Endodermal cell (in vitro differentiated cells): Measurements from ENCODE around the gene TEP1. TPM values are rescaled to one million over a fixed set of nuclear protein-coding genes. Genes with fewer than 3 reads are reported as not detected.
A peak's percentile ranks its signal among the peaks of the same experiment; 100 is the strongest.

ENCODE experiments used
- DNase-seq: peaks from one replicate; pipeline ENCODE4 v3.0.0-alpha.2; 2017
- H3K27ac ChIP-seq: 2 replicates; pipeline ENCODE4 v1.5.1; 2013; ENCODE audit warnings: mild to moderate bottlenecking, low read depth, low read length, moderate library complexity
- H3K27me3 ChIP-seq: 2 replicates; pipeline ENCODE4 v1.6.1; 2013; ENCODE audit warnings: mild to moderate bottlenecking, low read length, moderate library complexity; ENCODE audit not compliant: insufficient read depth, control insufficient read depth, poor library complexity, severe bottlenecking
- H3K36me3 ChIP-seq: 2 replicates; pipeline ENCODE4 v1.7.0; 2013; ENCODE audit warnings: mild to moderate bottlenecking, low read length, moderate library complexity; ENCODE audit not compliant: control insufficient read depth, insufficient read depth
- H3K4me1 ChIP-seq: one replicate; pipeline ENCODE4 v1.7.0; 2013; ENCODE audit warnings: low read length; ENCODE audit not compliant: control insufficient read depth, insufficient read depth
- H3K4me3 ChIP-seq: 2 replicates; pipeline ENCODE4 v1.5.1; 2013; ENCODE audit warnings: mild to moderate bottlenecking, low read length, moderate library complexity
- H3K9ac ChIP-seq: 2 replicates; pipeline ENCODE4 v1.6.1; 2013; ENCODE audit warnings: mild to moderate bottlenecking, low read length, moderate library complexity; ENCODE audit not compliant: poor library complexity, severe bottlenecking; ENCODE audit errors: extremely low read depth
- H3K9me3 ChIP-seq: 2 replicates; pipeline ENCODE4 v1.6.1; 2013; ENCODE audit warnings: mild to moderate bottlenecking, low read length, moderate library complexity; ENCODE audit not compliant: control insufficient read depth
- H3K27ac Mint-ChIP-seq: 2 replicates; pipeline ENCODE4 v1.8.0; 2020; ENCODE audit warnings: mixed read lengths
- H3K27me3 Mint-ChIP-seq: 2 replicates; pipeline ENCODE4 v1.8.0; 2021; ENCODE audit warnings: mild to moderate bottlenecking, mixed read lengths; ENCODE audit not compliant: insufficient read depth
- H3K36me3 Mint-ChIP-seq: 2 replicates; pipeline ENCODE4 v1.8.0; 2020; ENCODE audit warnings: low read depth, mixed read lengths
- H3K4me1 Mint-ChIP-seq: 2 replicates; pipeline ENCODE4 v1.8.0; 2020; ENCODE audit warnings: mixed read lengths
- H3K4me3 Mint-ChIP-seq: 2 replicates; pipeline ENCODE4 v1.8.0; 2020; ENCODE audit warnings: mild to moderate bottlenecking, moderate library complexity, mixed read lengths
- H3K9me3 Mint-ChIP-seq: 2 replicates; pipeline ENCODE4 v1.8.0; 2020; ENCODE audit warnings: mild to moderate bottlenecking, mixed read lengths
- CTCF ChIP-seq: fragments of 200-600 bp; sonication (generic); conservative IDR thresholded peaks from 2 replicates; pipeline ENCODE4 v1.5.0; 2021; ENCODE audit warnings: antibody characterized with exemption, mild to moderate bottlenecking
- WGBS, 2 experiments: methylation state at CpG; one replicate each; pipeline versions ENCODE4 v1.1.5 to v1.1.7; 2013; ENCODE audit warnings: missing lambda C conversion rate in 2 of 2, mixed read lengths in 1 of 2; ENCODE audit not compliant: insufficient coverage in 1 of 2, insufficient read length in 1 of 2; 5-methylcytosine and 5-hydroxymethylcytosine counted together
- total RNA-seq, 2 donors: library from RNA; stranded (reverse); fragmentation: NEBNext Ultra II Directional in 1 of 2; extraction: Animal tissue kit (Norgen Biotek cat#: 25700) in 1 of 2; gene quantifications; 2 replicates in 1 of 2; 3 replicates in 1 of 2; pipeline ENCODE4 v1.2.1, GENCODE V29; 2021

The TEP1 gene
- total RNA-seq, 2 donors from 2014 or later: 33.8 to 34.0 TPM

GRCh38 chr14:20356422-20356821, 56.9 kb downstream of the TEP1 start:
- no peak for TF ChIP-seq CTCF
- H3K9ac ChIP-seq: no peak overlapping the region
- H3K4me3 ChIP-seq: no peak overlapping the region
- no peaks in the 10 kb centered on the region for H3K27me3 ChIP-seq
- Mint-ChIP-seq H3K27ac (no peak overlapping the region), H3K4me1 (no peaks in the 10 kb centered on the region), H3K9me3 (no peaks in the 10 kb centered on the region), H3K27me3 (no peaks in the 10 kb centered on the region), H3K4me3 (no peak overlapping the region), H3K36me3 (peaks cover 82% of the 10 kb centered on the region)
- peaks cover 93% of the 10 kb centered on the region for H3K36me3 ChIP-seq
- H3K27ac ChIP-seq: no peak overlapping the region
- no peaks in the 10 kb centered on the region for H3K9me3 ChIP-seq
- no peaks in the 10 kb centered on the region for H3K4me1 ChIP-seq
- WGBS, 2 experiments: 80 to 90% methylated on average over 3 of the region's 3 CpGs
- DNase-seq: no peak

- no peak overlapping the region for H3K4me3 ChIP-seq
- H3K9ac ChIP-seq: no peak overlapping the region
- DNase-seq: no peak
- H3K4me1 Mint-ChIP-seq: no peaks in the 10 kb centered on the region
- H3K27me3 ChIP-seq: no peaks in the 10 kb centered on the region
- H3K4me3 Mint-ChIP-seq: no peak overlapping the region
- H3K9me3 Mint-ChIP-seq: no peaks in the 10 kb centered on the region
- H3K9me3 ChIP-seq: no peaks in the 10 kb centered on the region
- peaks cover 73% of the 10 kb centered on the region for H3K36me3 Mint-ChIP-seq
- no peak overlapping the region for H3K27ac ChIP-seq
- H3K27ac Mint-ChIP-seq: no peak overlapping the region
- peaks cover 87% of the 10 kb centered on the region for H3K36me3 ChIP-seq
- no peaks in the 10 kb centered on the region for H3K27me3 Mint-ChIP-seq
- no peaks in the 10 kb centered on the region for H3K4me1 ChIP-seq
- TF ChIP-seq CTCF: peak; percentile 55
Measured at GRCh38 chr14:20350860-20351259, 62.4 kb downstream of the TEP1 start.

DNA sequence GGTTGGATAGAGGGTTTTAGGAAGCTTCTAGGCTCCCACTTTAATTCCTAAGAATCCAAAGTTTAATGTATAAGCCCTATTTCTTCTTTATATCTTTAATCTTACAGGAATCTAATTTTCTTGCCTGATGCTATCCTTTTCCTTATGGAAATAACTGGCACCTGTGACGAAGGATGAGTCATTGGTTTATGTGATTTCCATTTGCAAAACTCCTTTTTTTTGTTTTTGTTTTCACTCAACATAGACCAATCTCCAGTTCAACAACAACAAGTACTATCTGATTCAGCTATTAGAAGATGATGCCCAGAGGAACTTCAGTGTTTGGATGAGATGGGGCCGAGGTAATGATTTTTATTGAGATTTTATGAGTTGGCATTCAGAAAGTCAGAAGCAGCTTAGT, 63.0 kb downstream of the TEP1 start:
- no peaks in the 10 kb centered on the region for H3K27me3 Mint-ChIP-seq
- peaks cover 74% of the 10 kb centered on the region for H3K36me3 Mint-ChIP-seq
- Histone ChIP-seq H3K4me1 (no peaks in the 10 kb centered on the region), H3K4me3 (no peak overlapping the region), H3K9ac (no peak overlapping the region), H3K27ac (no peak overlapping the region), H3K27me3 (no peaks in the 10 kb centered on the region), H3K9me3 (no peaks in the 10 kb centered on the region), H3K36me3 (peaks cover 89% of the 10 kb centered on the region)
- 95 to 100% methylated on average over 1 to 2 of the region's 2 CpGs for WGBS, 2 experiments
- H3K4me3 Mint-ChIP-seq: no peak overlapping the region
- no peaks in the 10 kb centered on the region for H3K9me3 Mint-ChIP-seq
- DNase-seq: no peak
- H3K4me1 Mint-ChIP-seq: no peaks in the 10 kb centered on the region
- no peak overlapping the region for H3K27ac Mint-ChIP-seq
- no peak for TF ChIP-seq CTCF
